HG02981 (cell line): ENCODE data around the gene DIP2C.
"Not testable (repeated sequence)": the region's sequence is repeated elsewhere in the genome, so short reads cannot be mapped to it uniquely, and the experiment has no call there.

Source experiments
- ATAC-seq: cut with Tn5 transposase; IDR thresholded peaks from one replicate; pipeline ENCODE4 v1.9.1; 2021; ENCODE audit warnings: mild to moderate bottlenecking, moderate library complexity; ENCODE audit not compliant: unreplicated experiment

DIP2C gene

GRCh38 chr10:425365-425764 is 264.1 kb downstream of the DIP2C start:
- ATAC-seq: not testable (repeated sequence)

GRCh38 chr10:424724-425123 is 264.7 kb downstream of the DIP2C start:
- not testable (repeated sequence) for ATAC-seq

GRCh38 chr10:423178-423577 is 266.3 kb downstream of the DIP2C start:
- no peak for ATAC-seq

GRCh38 chr10:422675-423074 is 266.8 kb downstream of the DIP2C start:
- ATAC-seq: no peak

- ATAC-seq: no peak
Observed at GRCh38 chr10:422241-422640, 267.2 kb downstream of the DIP2C start.

GRCh38 chr10:421170-421569 is 268.3 kb downstream of the DIP2C start:
- ATAC-seq: no peak

GRCh38 chr10:420154-421121 is 269.0 kb downstream of the DIP2C start:
- ATAC-seq: no peak

GRCh38 chr10:418894-419293 is 270.6 kb downstream of the DIP2C start:
- no peak for ATAC-seq

GRCh38 chr10:418226-418625 is 271.2 kb downstream of the DIP2C start:
- ATAC-seq: no peak

- no peak for ATAC-seq
Observed at GRCh38 chr10:416091-416515, 273.4 kb downstream of the DIP2C start.

GRCh38 chr10:413662-414071 is 275.8 kb downstream of the DIP2C start:
- no peak for ATAC-seq

- no peak for ATAC-seq
Observed at GRCh38 chr10:412109-412508, 277.4 kb downstream of the DIP2C start.

GRCh38 chr10:411603-412002 is 277.9 kb downstream of the DIP2C start:
- no peak for ATAC-seq

- ATAC-seq: no peak
Observed at GRCh38 chr10:409408-410040, 279.9 kb downstream of the DIP2C start.

- no peak for ATAC-seq
Observed at GRCh38 chr10:408236-408635, 281.2 kb downstream of the DIP2C start.

- no peak for ATAC-seq
Observed at GRCh38 chr10:406976-407375, 282.5 kb downstream of the DIP2C start.

GRCh38 chr10:405648-406047 is 283.8 kb downstream of the DIP2C start:
- no peak for ATAC-seq

- ATAC-seq: no peak
Observed at GRCh38 chr10:404991-405390, 284.5 kb downstream of the DIP2C start.

GRCh38 chr10:404346-404745 is 285.1 kb downstream of the DIP2C start:
- ATAC-seq: no peak

- ATAC-seq: no peak
Observed at GRCh38 chr10:398954-399353, 290.5 kb downstream of the DIP2C start.

GRCh38 chr10:397321-398068 is 292.0 kb downstream of the DIP2C start:
- ATAC-seq: no peak
